ENCODE results near the gene MASP1. TPM values are rescaled to one million over a fixed set of nuclear protein-coding genes. Genes with fewer than 3 reads are reported as not detected.

MASP1 gene
- total RNA-seq, 1 experiment from 2014 or later, result 1.0 TPM

- no peaks in the 10 kb centered on the region; a peak in 1 of 5 replicates for H3K9me3 Mint-ChIP-seq
Observed at GRCh38 chr3:187230011-187230410, 61.5 kb downstream of the MASP1 start.

More at GRCh38 chr3:187230011-187230410, 61.5 kb downstream of the MASP1 start:
- H3K4ac ChIP-seq (ENCODE audit: low read depth, low read length), result no peak overlapping the region
- no peak overlapping the region for H3K4me3 Mint-ChIP-seq
- H3K27me3 ChIP-seq (ENCODE audit: insufficient read depth, low read length), result no peaks in the 10 kb centered on the region
- H3K79me2 ChIP-seq (ENCODE audit: insufficient read depth, low read length), result no peaks in the 10 kb centered on the region
- H3K4me1 Mint-ChIP-seq, result no peaks in the 10 kb centered on the region
- no peak overlapping the region for H3K14ac ChIP-seq (ENCODE audit: insufficient read depth, low read length)
- H3K9me3 ChIP-seq (ENCODE audit: control insufficient read depth, low read depth, low read length), result no peaks in the 10 kb centered on the region
- H3K79me1 ChIP-seq (ENCODE audit: insufficient read depth, low read depth, low read length, poor library complexity, severe bottlenecking), result no peaks in the 10 kb centered on the region
- H4K8ac ChIP-seq (replicated peaks; ENCODE audit: insufficient read length, low read depth, low read length), result no peak overlapping the region
- no peak overlapping the region for H2BK5ac ChIP-seq (ENCODE audit: insufficient read length, low read length)
- H2BK15ac ChIP-seq (ENCODE audit: low read depth, low read length), result no peak overlapping the region
- TF ChIP-seq CTCF (conservative IDR thresholded peaks at IDR 0.05), result no peak
- no peak for DNase-seq
- no peak overlapping the region for H4K91ac ChIP-seq (ENCODE audit: insufficient read length, low read depth, low read length)
- no peak overlapping the region for H3K27ac Mint-ChIP-seq
- no peak overlapping the region for H3K4me2 ChIP-seq (ENCODE audit: insufficient read depth, insufficient read length, low read length)
- no peak overlapping the region for H2BK120ac ChIP-seq (ENCODE audit: low read depth, low read length, poor library complexity, severe bottlenecking)
- H4K20me1 ChIP-seq (ENCODE audit: control insufficient read depth, insufficient read depth, insufficient read length), result no peaks in the 10 kb centered on the region
- H3K27me3 Mint-ChIP-seq (ENCODE audit: low read depth), result peaks cover 7% of the 10 kb centered on the region
- no peak overlapping the region for H3K27ac ChIP-seq (ENCODE audit: insufficient read length, low read depth, low read length)
- WGBS (ENCODE audit: extremely low coverage, insufficient read length, low lambda C conversion rate), result no CpG with 5 or more reads among the region's 1 CpG
- H3K18ac ChIP-seq (ENCODE audit: insufficient read length, low read depth, low read length), result no peak overlapping the region
- H3K9ac ChIP-seq (ENCODE audit: extremely low read depth, insufficient read length, low read length), result no peak overlapping the region
- no peak overlapping the region for H3K56ac ChIP-seq (ENCODE audit: insufficient read length, low read depth, low read length)
- H3T11ph ChIP-seq (ENCODE audit: low read length), result no peak overlapping the region
- no peak overlapping the region for H2BK12ac ChIP-seq (ENCODE audit: insufficient read length, low read depth, low read length)
- no peak overlapping the region for H2AK5ac ChIP-seq (ENCODE audit: insufficient read length, low read length)
- no peaks in the 10 kb centered on the region for H3K4me1 ChIP-seq (ENCODE audit: insufficient read depth, low read length)
- H3K36me3 Mint-ChIP-seq (ENCODE audit: insufficient read depth in 1 of 3, low read depth in 3 of 3), result no peaks in the 10 kb centered on the region
- no peak overlapping the region for H4K5ac ChIP-seq (ENCODE audit: insufficient read length, low read depth, low read length)
- H3K23ac ChIP-seq (ENCODE audit: insufficient read length, low read depth, low read length), result no peak overlapping the region
- no peak overlapping the region for H2AFZ ChIP-seq (ENCODE audit: low read length)
- no peak overlapping the region for H2BK20ac ChIP-seq (ENCODE audit: low read depth, low read length, poor library complexity, severe bottlenecking)
- H3K23me2 ChIP-seq (ENCODE audit: insufficient read length, low read depth, low read length, poor library complexity, severe bottlenecking), result no peaks in the 10 kb centered on the region

All from H9 (cell line).